HCT116 (cell line): Measurements from ENCODE around the gene ZNF554. TPM values are rescaled to one million over a fixed set of nuclear protein-coding genes. Genes with fewer than 3 reads are reported as not detected.

Experiments
- ATAC-seq: fragments of 200-7000 bp; cut with Tn5 transposase; 2 replicates; pipeline ENCODE4 v1.9.1; 2020; ENCODE audit warnings: mild to moderate bottlenecking, moderate library complexity
- BruUV-seq: library from RNA; stranded (reverse); fragments of 400-500 nt; replicated peaks from 2 replicates; lab custom pipeline; 2021; lab: Mats Ljungman, UMichigan
- CTCF ChIA-PET: fragments of 300-600 bp; sonication (Branson Sonifier 250); formaldehyde crosslinking; loops from one replicate; lab custom pipeline; 2021; ENCODE audit warnings: antibody characterized with exemption; lab: Charles Lee
- POLR2A ChIA-PET: fragments of 300-600, 350-600 bp; sonication (Branson Sonifier 250); formaldehyde crosslinking; loops from one replicate; lab custom pipeline; 2021; ENCODE audit warnings: antibody characterized with exemption; lab: Charles Lee
- RAD21 ChIA-PET, 2 experiments: fragments of 300-600 bp; sonication (Branson Sonifier 250); formaldehyde crosslinking; loops; one replicate each; lab custom pipeline; 2023; ENCODE audit warnings: low total read pairs in 2 of 2; ENCODE audit not compliant: uncharacterized antibody in 2 of 2, unreplicated experiment in 2 of 2, low non-redundant PET in 1 of 2; lab: Charles Lee
- DNase-seq: peaks from one replicate; pipeline ENCODE4 v3.0.0-alpha.2; 2010; ENCODE audit warnings: low read depth, low spot score
- H2AFZ ChIP-seq: fragments of 200-600 bp; shearing (Covaris generic), sonication (generic); 2 replicates; pipeline ENCODE4 v1.6.1; 2017; ENCODE audit warnings: low read depth, mixed run types, mixed read lengths, antibody characterized with exemption, low read length; ENCODE audit not compliant: poor library complexity, severe bottlenecking
- H3K27ac ChIP-seq: 2 replicates; pipeline ENCODE4 v1.5.1; 2012; ENCODE audit warnings: low read depth, low read length
- H3K27me3 ChIP-seq: fragments of 200-600 bp; sonication (generic); 2 replicates; pipeline ENCODE4 v1.6.1; 2016; ENCODE audit warnings: mixed run types, low read length, mixed read lengths; ENCODE audit not compliant: insufficient read depth
- H3K36me3 ChIP-seq, 2 experiments: fragments of 200-500 bp in 1 of 2; fragments of 200-600 bp in 1 of 2; sonication (Bioruptor generic) in 1 of 2; sonication (generic) in 1 of 2; 2 replicates each; pipeline versions ENCODE4 v1.5.1 to v1.6.1; 2014 to 2016; ENCODE audit warnings: low read length in 2 of 2, inconsistent platforms in 1 of 2, mixed read lengths in 1 of 2, mixed run types in 1 of 2; ENCODE audit not compliant: insufficient read depth in 2 of 2, control insufficient read depth in 1 of 2
- H3K4me1 ChIP-seq, 2 experiments: fragments of 200-600 bp in 1 of 2; sonication (generic) in 1 of 2; 2 replicates each; pipeline versions ENCODE4 v1.5.1 to v1.6.1; 2012 to 2017; ENCODE audit warnings: low read length in 2 of 2, inconsistent platforms in 1 of 2, mild to moderate bottlenecking in 1 of 2, mixed read lengths in 1 of 2, mixed run types in 1 of 2, moderate library complexity in 1 of 2; ENCODE audit not compliant: insufficient read depth in 2 of 2, control insufficient read depth in 1 of 2
- H3K4me2 ChIP-seq: fragments of 200-600 bp; sonication (generic); 2 replicates; pipeline ENCODE4 v1.6.1; 2017; ENCODE audit warnings: mixed run types, low read length, mixed read lengths
- H3K4me3 ChIP-seq, 2 experiments: fragments of 200-600 bp in 1 of 2; sonication (generic) in 1 of 2; replicated peaks in 1 of 2; 2 replicates each; pipeline ENCODE4 v1.5.1; 2011 to 2016; ENCODE audit warnings: low read length in 2 of 2, control low read depth in 1 of 2, low read depth in 1 of 2, mild to moderate bottlenecking in 1 of 2, mixed read lengths in 1 of 2, mixed run types in 1 of 2
- H3K79me2 ChIP-seq: fragments of 200-600 bp; sonication (generic); 2 replicates; pipeline ENCODE4 v1.6.1; 2017; ENCODE audit warnings: mild to moderate bottlenecking, mixed run types, low read length, moderate library complexity, mixed read lengths; ENCODE audit not compliant: insufficient read depth
- H3K9ac ChIP-seq: fragments of 200-600 bp; sonication (generic); 2 replicates; pipeline ENCODE4 v1.6.1; 2016; ENCODE audit warnings: low read length, mixed read lengths
- H3K9me2 ChIP-seq: fragments of 200-600 bp; sonication (generic), shearing (Covaris generic); 2 replicates; pipeline ENCODE4 v1.6.1; 2017; ENCODE audit warnings: mixed run types, mild to moderate bottlenecking, moderate library complexity; ENCODE audit not compliant: insufficient read depth
- H3K9me3 ChIP-seq, 2 experiments: fragments of 200-500 bp in 1 of 2; fragments of 200-600 bp in 1 of 2; sonication (Bioruptor generic) in 1 of 2; sonication (generic) in 1 of 2; 2 replicates each; pipeline ENCODE4 v1.6.1; 2014 to 2017; ENCODE audit warnings: low read length in 2 of 2, mixed read lengths in 2 of 2, inconsistent platforms in 1 of 2, low read depth in 1 of 2, mild to moderate bottlenecking in 1 of 2, mixed run types in 1 of 2, moderate library complexity in 1 of 2; ENCODE audit not compliant: control insufficient read depth in 1 of 2, insufficient read depth in 1 of 2
- H4K20me1 ChIP-seq: fragments of 200-600 bp; sonication (generic), shearing (Covaris generic); 2 replicates; pipeline ENCODE4 v1.6.1; 2017; ENCODE audit warnings: mixed run types, mild to moderate bottlenecking, moderate library complexity; ENCODE audit not compliant: insufficient read depth
- ATF3 ChIP-seq: IDR thresholded peaks from 2 replicates; pipeline ENCODE4 v1.6.1; 2012
- CBX3 ChIP-seq: IDR thresholded peaks from 2 replicates; pipeline ENCODE4 v1.6.1; 2012; ENCODE audit warnings: low read depth
- CEBPB ChIP-seq: IDR thresholded peaks from 2 replicates; pipeline ENCODE4 v1.6.1; 2012; ENCODE audit warnings: low read depth
- CTCF ChIP-seq, 3 experiments: fragments of 200-600 bp in 1 of 3; sonication (generic) in 1 of 3; IDR thresholded peaks in 2 of 3; conservative IDR thresholded peaks in 1 of 3; 2 replicates each; pipeline ENCODE4 v1.5.1; 2012 to 2017; ENCODE audit warnings: low read depth in 2 of 3, low read length in 2 of 3, antibody characterized with exemption in 1 of 3, borderline replicate concordance in 1 of 3, control low read depth in 1 of 3, mild to moderate bottlenecking in 1 of 3, mixed read lengths in 1 of 3, mixed run types in 1 of 3, moderate library complexity in 1 of 3; ENCODE audit not compliant: insufficient read depth in 1 of 3
- ELF1 ChIP-seq: IDR thresholded peaks from 2 replicates; pipeline ENCODE4 v1.6.1; 2012; ENCODE audit warnings: low read depth, borderline replicate concordance
- EZH2 ChIP-seq: fragments of 200-600 bp; sonication (generic); IDR thresholded peaks from 2 replicates; pipeline ENCODE4 v1.6.1; 2017; ENCODE audit warnings: antibody characterized with exemption, mixed run types
- MAX ChIP-seq: IDR thresholded peaks from 2 replicates; pipeline ENCODE4 v1.6.1; 2012
- POLR2AphosphoS5 ChIP-seq: IDR thresholded peaks from 2 replicates; pipeline ENCODE4 v1.6.1; 2011; ENCODE audit warnings: mild to moderate bottlenecking, low read depth, low read length, moderate library complexity
- REST ChIP-seq: IDR thresholded peaks from 2 replicates; pipeline ENCODE4 v1.6.1; 2012; ENCODE audit warnings: low read depth
- SP1 ChIP-seq: IDR thresholded peaks from 2 replicates; pipeline ENCODE4 v1.6.1; 2012; ENCODE audit warnings: low read depth
- ZFX ChIP-seq: fragments of 450-650 bp; IDR thresholded peaks from 2 replicates; pipeline ENCODE4 v1.6.1; 2017
- intact Hi-C: fragments of 100-400 bp; cut with micrococcal nuclease; formaldehyde crosslinking; loops from 2 replicates; pipeline ENCODE4 v1.10.0; 2022
- total RNA-seq: library from RNA; stranded (reverse); gene quantifications from one replicate; pipeline ENCODE4 v1.2.1, GENCODE V29; 2021; ENCODE audit not compliant: unreplicated experiment

Gene ZNF554
- total RNA-seq, 1 experiment from 2014 or later: 4.0 TPM

GRCh38 chr19:2797280-2797679 lies 22.4 kb upstream of the ZNF554 start:
- Histone ChIP-seq H3K9me3 (no peaks in the 10 kb centered on the region), H3K9ac (no peak overlapping the region), H3K79me2 (peaks cover 42% of the 10 kb centered on the region), H3K36me3 (peaks cover 43 to 66% of the 10 kb centered on the region in 2 experiments; a peak in 3 of 4 replicates), H2AFZ (no peak overlapping the region), H3K9me2 (no peaks in the 10 kb centered on the region), H3K4me2 (no peak overlapping the region), H3K4me3 (no peak overlapping the region), H4K20me1 (no peaks in the 10 kb centered on the region), H3K27ac (no peak overlapping the region), H3K27me3 (no peaks in the 10 kb centered on the region), H3K4me1 (peaks cover 0 to 6% of the 10 kb centered on the region in 2 experiments; a peak in 2 of 4 replicates)
- RAD21 ChIA-PET: no interaction called here
- TF ChIP-seq REST (no peak), CEBPB (no peak), ATF3 (no peak), MAX (no peak), POLR2AphosphoS5 (no peak), SP1 (no peak), ZFX (no peak), CBX3 (no peak), ELF1 (no peak), EZH2 (no peak), CTCF (IDR thresholded peaks at IDR 0.05 in 2 of 3, conservative IDR thresholded peaks at IDR 0.05 in 1 of 3; ENCODE audit: borderline replicate concordance in 1 of 3, insufficient read depth in 1 of 3, low read depth in 2 of 3, low read length in 2 of 3) (no peak)
- ATAC-seq (no peak), DNase-seq (no peak)
- BruUV-seq: no TSS peak
- POLR2A ChIA-PET: no interaction called here
- intact Hi-C loops: no loop called here
- CTCF ChIA-PET: no interaction called here
